NCI-H187 (cell line): ENCODE measurements around the gene CCDC149.

Source experiments
- DNase-seq, 2 experiments: peaks; one replicate each; lab custom pipeline; 2025; lab: John Stamatoyannopoulos, UW

Gene CCDC149

DNA sequence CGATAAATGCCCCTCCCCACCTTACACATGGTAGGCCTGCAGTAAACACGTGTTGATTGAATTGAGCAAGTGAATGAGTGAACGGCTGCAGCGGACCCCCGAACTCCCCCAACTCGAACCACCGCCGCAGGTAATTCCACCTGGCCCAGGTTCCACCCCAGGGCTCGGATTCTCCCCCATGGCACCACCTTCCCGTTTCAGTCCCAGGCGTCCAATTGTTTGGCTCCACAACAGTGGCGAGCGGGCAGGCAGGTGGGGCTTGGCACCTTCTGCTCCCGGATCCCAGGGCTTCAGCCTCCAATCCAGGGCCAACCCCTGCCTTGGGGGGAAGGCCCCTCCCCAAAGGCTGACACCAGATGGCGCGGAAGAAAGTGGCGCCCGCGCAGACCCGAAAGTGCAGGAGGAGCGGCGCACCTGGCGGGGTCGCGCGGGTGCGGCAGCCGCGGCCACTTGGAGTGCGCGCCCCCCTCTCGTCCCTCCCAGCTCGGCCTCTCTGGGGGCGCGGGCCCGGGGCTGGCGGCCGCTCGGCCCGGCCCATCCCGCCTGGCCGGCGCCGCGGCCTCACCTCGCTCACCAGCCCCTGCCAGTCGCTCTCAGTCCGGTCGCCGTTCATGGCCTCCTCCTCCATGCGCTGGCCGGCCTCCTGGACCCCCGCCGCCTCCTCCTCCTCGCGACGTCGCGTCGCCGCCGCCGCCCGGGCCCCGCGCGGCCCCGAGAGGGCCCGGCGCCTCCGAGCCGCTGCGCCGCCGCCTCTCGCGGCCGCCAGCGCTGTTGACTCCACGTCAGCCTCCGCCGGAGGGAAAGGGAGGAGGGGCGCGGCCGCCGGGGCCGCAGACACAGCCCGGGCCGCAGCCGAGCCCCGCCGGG is at the start of gene CCDC149:
CCDC149 (minus strand) TSS at position 791 of the 867 bp plus-strand sequence; CDS start at position 613, 178 bp downstream.
- DNase-seq, result peak; percentile 94 to 96

- DNase-seq, result no peak
Measured at GRCh38 chr4:24957886-24958285, 45.0 kb upstream of the CCDC149 start.

GRCh38 chr4:24956763-24957162 is 43.9 kb upstream of the CCDC149 start:
- DNase-seq, result no peak

DNA sequence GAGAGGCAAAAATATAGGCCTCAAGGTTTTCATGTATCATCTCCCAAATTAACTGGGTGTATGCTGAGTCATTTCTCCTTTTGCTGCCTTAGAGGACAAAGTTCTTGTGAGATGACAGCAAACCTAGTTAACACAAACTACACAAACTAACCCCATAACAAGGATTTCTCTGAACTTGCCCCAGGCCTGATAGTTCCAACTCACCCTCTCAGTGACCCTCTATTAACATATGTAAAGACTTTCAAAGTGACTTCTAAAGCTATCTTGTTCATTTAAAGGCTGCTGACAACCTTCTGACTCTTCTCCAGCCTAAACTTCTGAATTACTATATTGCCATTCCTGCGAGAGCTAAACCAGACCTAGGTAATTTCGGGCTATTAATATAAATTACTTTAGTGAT is 43.2 kb upstream of the CCDC149 start:
- DNase-seq, result no peak

DNA sequence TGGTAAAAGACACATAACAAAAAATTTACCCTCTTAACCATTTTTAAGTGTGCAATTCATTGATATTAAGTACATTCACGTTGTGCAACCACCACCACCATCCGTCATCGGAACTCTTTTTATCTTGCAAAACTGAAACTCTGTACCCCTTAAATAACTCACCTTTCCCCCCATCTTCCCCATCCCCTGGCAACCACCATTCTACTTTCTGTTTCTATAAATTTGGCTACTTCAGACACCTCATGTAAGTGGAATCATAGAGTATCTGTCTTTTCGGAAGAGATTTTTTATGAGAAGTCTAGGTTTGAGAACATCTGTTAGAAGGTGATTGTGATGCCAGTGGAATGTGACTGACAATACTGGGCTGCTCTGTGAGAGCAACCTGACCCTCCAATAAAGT is 39.8 kb upstream of the CCDC149 start:
- no peak for DNase-seq

DNA sequence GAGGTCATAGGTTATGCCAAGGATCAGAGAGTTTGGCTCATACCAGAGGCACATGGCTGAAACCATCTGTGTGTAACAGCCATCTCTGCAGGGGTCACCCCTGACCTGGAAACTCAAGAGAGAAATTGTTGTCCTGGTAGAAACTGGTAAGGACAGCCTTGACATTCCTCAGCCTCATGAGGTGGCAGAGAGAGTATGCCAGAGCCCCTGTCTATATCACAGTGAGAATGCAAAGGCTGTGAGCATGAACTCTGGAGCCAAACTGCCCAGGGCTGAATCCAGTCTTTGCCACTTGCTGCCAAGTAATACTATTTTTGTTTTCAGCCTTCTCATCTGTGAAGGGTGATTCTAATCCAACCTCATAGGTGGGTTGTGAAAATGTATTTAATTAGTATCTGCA is 37.1 kb upstream of the CCDC149 start:
- DNase-seq, result no peak

DNA sequence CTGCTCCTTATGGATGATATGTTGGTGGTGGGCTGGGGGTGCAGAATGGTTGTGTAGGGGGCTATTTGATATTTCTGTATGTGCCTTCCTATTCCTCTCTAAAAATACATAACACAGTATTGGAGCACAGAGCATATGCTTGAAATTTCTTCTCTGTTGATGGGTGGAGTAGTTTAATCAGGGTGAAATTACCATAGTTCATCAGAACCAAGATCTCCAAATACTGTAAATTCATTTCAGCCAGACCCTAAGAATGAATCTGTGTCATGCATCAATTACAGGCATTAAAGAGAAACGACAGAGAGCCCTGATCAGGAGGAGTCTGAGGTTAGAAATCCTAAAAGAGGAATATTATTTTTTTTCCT is 25.1 kb upstream of the CCDC149 start:
- no peak for DNase-seq

DNA sequence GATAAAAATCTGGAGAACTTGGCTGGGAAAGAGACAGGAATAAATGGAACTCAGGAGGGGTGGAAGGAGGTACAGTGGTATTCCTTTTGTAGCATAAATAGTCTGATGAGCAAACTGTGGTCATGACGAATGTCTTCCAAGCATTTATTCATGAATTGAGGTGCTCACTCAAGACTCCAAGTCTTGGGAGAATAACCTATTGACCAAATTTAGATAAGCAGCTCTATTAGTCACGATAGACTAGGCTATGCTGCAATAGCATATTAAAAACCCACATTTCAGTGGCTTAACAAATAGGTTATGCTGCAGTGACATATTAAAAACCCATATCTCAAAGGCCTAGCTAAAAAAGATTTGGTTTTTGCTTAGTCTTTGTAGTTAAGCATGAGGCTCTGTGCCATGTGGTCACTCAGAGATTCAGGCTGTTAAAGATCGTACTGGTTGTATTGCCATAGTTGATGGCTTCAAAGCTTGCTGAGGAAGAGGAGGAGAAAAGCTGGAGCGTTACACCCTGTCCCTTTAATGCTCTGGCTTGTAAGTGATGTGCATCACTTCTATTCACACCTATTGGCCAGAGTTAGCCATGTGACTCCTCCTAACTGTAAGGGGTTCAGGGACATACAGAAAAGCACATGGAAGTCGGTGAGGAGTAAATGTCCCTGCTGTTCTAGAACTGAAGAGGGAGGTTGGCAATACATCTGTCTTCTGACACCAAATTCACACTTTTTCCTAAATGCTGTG is 24.5 kb upstream of the CCDC149 start:
- no peak for DNase-seq

GRCh38 chr4:24935856-24936255 is 23.0 kb upstream of the CCDC149 start:
- no peak for DNase-seq

DNA sequence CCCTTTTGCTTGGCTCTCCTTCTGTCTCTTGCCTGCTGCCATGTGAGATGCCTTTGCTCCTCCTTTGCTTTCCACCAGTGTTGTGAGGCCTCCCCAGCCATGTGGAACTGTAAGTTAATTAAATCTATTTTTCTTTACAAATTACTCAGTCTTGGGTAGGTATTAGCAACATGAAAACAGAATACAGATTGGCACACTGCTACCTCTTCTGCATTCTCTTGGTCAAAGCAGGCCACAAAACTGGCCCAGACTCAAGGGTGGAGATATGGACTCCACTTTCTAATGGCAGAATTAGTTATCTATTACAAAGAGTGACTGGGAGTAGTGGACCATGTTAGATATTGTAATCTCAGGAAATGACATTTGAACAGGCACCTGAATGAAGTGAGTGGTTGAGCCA is 21.5 kb upstream of the CCDC149 start:
- no peak for DNase-seq

DNA sequence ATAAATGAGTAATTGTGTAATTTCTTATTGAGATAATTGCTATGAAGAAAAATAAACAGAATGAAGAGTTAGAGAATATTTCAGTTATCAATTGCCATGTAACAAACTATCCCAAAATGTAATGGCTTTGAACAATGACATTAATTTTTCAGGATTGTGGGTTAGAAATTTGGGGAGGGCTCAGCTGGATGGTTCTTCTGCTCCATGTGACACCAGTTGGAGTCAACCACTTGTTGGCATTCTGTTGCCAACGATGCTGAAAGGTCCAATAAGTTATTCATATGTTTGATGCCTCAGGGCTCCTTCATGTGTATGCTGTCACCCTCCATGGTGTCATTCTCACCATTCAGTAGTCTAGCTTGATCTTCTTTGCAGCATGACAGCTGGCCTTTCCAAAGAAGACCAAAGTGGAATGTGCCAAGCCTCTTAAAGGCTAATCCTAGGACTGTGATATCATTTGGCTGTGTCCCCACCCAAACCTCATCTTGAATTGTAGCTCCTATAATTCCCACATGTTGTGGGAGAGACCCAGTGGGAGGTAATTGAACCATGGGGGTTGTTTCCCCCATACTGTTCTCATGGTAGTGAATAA is 20.9 kb upstream of the CCDC149 start:
- DNase-seq, result no peak

DNA sequence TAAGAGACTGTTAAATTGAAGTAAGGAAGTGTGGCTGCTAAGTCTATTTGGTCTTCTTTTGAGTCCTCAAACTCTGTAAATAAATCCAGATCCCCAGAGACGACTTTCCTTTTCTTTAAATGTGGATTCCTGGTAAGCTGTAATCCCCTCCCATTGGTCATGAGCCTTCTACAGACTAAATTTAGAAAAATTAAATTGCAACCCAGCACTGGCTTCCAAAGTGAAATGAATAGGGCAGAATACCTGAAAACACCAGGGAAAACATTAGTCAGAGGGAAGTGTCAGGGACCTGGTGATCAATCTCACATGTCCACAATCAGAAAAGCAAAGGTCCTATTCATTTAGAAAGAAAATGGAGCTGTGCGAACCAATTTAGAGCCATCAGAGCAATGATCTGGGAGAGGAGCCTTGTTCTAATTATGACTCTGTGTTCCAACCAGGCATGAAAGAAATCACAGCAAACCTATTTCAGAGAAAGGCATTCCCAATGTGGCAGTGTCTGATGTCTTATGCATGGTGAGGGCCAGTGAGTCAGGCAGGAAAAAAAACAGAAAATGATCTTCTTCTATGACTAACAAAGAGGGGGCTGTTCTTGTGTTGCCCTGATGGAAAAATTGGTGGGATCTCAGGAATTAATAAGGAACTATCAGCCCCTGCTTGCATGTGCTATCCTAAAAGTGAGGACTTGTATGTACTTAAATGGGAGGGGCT is 19.8 kb upstream of the CCDC149 start:
- no peak for DNase-seq

DNA sequence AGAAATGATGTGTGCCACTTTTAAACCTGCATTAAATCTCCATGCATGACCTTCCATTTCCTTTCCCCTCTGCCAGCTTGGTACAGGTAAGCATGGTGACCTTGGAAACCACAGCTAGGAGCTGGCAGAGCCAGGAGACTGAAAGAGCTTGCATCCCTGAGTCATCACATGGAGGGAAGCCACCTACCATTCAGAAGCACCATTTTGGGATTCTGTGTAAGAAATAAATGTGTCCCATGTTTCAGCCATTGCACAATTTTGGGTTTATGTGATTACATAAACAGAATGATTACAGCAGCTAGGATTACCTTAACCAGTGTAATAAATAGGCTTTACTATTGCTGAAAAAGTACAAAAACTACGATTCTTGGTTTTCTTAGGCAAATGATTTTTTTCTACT is 17.3 kb upstream of the CCDC149 start:
- DNase-seq, result no peak

GRCh38 chr4:24928708-24929107 is 15.9 kb upstream of the CCDC149 start:
- no peak for DNase-seq

DNA sequence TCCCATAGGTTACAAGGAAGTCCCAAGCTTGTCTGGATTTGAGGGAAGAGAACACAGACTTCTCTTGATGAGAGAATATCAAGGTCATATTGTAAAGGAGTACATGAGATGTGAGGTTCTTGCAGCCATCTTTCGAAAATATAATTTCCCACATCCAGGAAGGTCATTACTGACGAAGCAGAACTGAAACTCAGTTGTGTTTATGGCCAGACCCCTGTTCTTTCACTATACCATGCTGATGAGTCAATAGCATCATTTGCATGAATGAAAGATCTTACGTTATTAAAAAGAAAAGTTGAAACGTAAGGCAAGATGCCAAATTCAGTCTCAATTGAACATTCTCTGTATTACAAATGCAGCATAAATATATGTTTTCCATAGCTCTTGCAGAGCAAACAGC is 14.2 kb upstream of the CCDC149 start:
- no peak for DNase-seq

GRCh38 chr4:24924309-24924781 is 11.5 kb upstream of the CCDC149 start:
- DNase-seq, result no peak

- DNase-seq, result no peak
Measured at GRCh38 chr4:24923550-24923949, 10.7 kb upstream of the CCDC149 start.

DNA sequence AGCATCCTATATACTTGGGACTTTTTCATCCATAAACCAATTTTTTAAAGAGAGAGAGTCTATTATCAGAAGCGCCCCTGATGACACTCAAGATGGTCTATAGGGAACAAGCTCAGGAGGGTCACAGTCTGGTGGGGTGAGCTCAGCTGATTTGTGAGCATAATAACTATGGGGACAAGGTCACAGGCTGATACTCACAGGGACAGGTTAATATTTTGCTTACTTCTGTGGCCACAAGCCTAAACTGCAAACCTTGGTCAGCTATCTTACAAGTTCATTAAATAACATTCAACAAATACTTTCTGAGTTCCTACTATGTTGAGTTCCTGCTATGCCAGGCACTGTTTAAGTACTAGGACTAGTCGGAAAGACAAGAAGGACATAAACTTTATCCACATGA is 10.2 kb upstream of the CCDC149 start:
- no peak for DNase-seq

DNA sequence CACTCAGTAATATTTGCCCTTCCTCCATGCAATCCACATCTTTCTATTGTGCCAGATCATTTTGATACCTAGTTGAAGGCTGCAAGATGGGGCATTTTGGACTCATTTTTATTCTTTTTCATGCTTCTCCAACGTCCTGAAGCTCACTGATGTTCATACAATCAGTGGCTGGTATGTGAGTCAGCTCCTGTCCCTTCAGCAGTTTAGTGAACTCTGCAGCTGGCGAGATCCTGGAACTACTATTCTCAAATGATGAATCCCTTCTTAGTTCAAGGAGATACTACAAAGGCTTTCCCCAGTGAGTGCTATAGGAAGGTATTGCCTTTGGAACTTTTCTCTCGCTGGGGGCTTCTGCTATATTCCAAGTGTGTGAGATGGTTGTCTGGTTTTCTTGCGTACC is 9.6 kb upstream of the CCDC149 start:
- no peak for DNase-seq

DNA sequence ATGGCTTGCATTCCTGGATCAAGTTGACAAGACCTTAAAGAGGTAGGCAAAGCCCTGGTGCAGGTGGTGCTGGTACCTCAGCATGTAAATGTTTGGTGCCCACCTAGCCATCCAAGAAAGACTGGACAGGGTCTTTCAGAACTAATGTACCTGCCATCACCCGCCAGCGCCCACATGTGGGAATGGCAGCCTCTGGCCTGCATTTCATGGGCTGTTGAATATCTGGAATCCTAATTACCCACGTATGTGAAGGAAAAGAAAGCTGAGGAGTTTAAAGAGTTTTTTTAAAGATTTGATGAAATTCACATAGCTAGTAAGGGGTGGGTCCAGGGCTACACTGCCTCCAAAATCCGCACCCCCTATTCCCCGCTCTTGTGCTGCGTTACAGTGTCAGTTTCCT is 8.6 kb upstream of the CCDC149 start:
- DNase-seq, result no peak

DNA sequence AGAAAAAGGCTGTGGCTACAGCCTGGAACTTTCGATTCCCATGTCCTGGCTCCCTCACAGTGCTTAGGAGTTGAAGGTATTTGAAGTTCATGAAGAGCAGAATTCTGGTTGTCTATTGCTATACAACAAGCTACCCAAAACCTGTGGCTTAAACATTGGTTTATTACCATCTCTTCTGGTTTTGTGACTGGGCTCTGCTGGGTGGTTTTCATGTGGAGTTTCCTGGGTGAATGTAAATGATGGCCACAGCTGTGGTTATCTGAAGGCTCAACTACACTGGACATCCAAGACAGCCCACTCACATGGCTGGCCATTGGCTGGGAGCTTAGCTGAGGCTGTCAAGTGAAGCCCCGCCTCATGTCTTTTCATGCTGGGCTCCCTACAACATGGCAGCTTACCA is 7.2 kb upstream of the CCDC149 start:
- DNase-seq, result no peak
